ENCODE measurements around the gene INO80D.
"Not testable (repeated sequence)": the region's sequence is repeated elsewhere in the genome, so short reads cannot be mapped to it uniquely, and the experiment has no call there.

INO80D gene

GRCh38 chr2:205989271-205990071, 96.5 kb downstream of the INO80D start:
- no peak for TF ChIP-seq ZNF274 (IDR thresholded peaks at IDR 0.05; ENCODE audit: low read depth, low read length)
- no peak overlapping the region for H3K4me3 ChIP-seq (ENCODE audit: low read length)

GRCh38 chr2:205988681-205989080, 97.3 kb downstream of the INO80D start:
- not testable (repeated sequence) for H3K4me3 ChIP-seq (ENCODE audit: low read length)

DNA sequence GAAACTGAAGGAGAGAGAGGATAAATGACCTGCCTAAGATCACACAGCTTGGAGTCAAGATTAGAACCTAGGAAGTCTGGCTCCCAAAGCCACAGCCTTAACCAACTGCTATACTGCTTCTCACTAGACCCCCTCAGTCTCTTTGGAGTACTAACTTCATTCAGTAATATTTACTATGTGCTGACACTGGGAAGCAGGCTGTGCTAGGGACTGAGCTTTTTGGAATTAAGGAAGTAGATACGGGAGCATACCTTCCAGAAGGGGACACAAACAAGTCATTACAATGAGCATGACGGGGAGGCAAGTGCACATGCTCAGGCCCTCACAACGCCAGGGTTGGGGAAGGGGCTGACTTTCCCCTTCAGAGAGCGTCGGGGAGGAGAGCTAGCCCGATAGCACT, 97.7 kb downstream of the INO80D start:
- no peak for TF ChIP-seq ZNF274 (IDR thresholded peaks at IDR 0.05; ENCODE audit: low read depth, low read length)
- H3K4me3 ChIP-seq (ENCODE audit: low read length): no peak overlapping the region

GRCh38 chr2:205986334-205986733, 99.6 kb downstream of the INO80D start:
- H3K4me3 ChIP-seq (ENCODE audit: low read length): not testable (repeated sequence)

DNA sequence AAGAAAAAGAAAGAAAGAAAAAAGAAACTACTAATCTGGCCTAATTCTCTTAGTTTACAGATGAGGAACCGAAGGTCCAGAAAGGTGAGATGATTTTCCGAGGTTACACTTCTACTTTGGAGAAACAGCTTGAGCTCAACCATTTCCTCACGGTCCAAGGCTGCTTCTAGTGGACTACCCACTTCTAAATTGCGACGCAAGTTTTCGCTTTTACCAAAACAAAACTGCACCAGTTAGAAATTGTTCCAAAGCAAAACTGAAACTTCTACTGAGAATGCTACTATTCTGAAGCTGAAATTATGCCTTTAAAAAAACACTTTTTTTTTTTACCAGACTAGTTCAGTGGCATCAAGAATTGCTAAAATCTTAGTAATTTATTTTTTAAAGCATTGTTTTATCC, 101.6 kb downstream of the INO80D start:
- H3K4me3 ChIP-seq (ENCODE audit: low read length): no peak overlapping the region; the same call in 1 of the 2 replicates
- no peak for TF ChIP-seq ZNF274 (IDR thresholded peaks at IDR 0.05; ENCODE audit: low read depth, low read length)

DNA sequence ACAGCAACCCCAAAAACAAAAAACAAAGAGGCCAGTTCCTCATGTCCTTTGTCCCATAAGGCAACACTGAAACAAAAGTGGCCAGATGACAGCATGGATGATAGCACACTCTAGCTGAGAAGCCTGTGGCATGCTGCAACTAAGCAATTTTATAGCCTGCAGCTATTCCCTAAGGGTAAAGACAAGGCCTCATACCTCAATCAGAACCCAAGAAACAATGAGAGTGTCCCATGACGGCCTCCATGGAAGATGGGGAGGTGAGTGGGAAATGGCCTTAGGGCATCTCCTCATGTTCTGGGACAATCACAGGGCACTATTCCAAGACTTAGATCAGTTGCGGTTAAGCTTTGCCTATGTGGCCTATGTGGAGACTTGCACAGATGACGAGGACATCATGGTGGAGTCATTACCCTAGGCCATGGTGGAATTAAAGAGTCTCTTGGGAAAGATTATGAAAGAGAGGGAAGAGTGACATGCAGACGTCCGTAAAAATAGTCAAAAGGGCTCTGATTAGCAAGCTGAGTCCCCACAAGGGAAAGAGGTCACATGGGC, 103.1 kb downstream of the INO80D start:
- no peak overlapping the region for H3K4me3 ChIP-seq (ENCODE audit: low read length)
- no peak for TF ChIP-seq ZNF274 (IDR thresholded peaks at IDR 0.05; ENCODE audit: low read depth, low read length)

DNA sequence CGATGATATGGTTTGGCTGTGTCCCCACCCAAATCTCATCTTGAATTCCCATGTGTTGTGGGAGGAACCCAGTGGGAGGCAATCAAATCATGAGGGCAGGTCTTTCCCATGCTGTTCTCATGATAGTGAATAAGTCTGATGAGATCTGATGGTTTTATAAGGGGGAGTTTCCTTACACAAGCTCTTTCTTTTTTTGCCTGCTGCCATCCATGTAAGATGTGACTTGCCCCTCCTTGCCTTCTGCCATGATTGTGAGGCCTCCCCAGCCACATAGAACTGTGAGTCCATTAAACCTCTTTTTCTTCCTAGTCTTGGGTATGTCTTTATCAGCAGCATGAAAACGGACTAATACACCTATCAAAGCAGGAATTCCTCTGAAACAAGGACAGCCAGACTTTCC, 107.2 kb downstream of the INO80D start:
- not testable (repeated sequence) for H3K4me3 ChIP-seq (ENCODE audit: low read length)

DNA sequence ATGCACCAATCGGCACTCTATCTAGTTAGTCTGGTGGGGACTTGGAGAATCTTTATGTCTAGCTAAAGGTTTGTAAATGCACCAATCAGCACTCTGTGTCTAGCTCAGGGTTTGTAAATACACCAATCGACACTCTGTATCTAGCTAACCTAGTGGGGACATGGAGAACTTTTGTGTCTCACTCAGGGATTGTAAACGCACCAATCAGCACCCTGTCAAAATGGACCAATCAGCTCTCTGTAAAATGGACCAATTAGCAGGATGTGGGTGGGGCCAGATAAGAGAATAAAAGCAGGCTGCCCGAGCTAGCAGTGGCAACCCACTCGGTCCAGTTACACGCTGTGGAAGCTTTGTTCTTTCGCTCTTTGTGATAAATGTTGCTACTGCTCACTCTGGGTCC, 108.3 kb downstream of the INO80D start:
- not testable (repeated sequence) for H3K4me3 ChIP-seq (ENCODE audit: low read length)

GRCh38 chr2:205976934-205977659, 108.9 kb downstream of the INO80D start:
- not testable (repeated sequence) for H3K4me3 ChIP-seq (ENCODE audit: low read length)

GRCh38 chr2:205976120-205976814, 109.7 kb downstream of the INO80D start:
- H3K4me3 ChIP-seq (ENCODE audit: low read length): no peak overlapping the region
- TF ChIP-seq ZNF274 (IDR thresholded peaks at IDR 0.05; ENCODE audit: low read depth, low read length): no peak

DNA sequence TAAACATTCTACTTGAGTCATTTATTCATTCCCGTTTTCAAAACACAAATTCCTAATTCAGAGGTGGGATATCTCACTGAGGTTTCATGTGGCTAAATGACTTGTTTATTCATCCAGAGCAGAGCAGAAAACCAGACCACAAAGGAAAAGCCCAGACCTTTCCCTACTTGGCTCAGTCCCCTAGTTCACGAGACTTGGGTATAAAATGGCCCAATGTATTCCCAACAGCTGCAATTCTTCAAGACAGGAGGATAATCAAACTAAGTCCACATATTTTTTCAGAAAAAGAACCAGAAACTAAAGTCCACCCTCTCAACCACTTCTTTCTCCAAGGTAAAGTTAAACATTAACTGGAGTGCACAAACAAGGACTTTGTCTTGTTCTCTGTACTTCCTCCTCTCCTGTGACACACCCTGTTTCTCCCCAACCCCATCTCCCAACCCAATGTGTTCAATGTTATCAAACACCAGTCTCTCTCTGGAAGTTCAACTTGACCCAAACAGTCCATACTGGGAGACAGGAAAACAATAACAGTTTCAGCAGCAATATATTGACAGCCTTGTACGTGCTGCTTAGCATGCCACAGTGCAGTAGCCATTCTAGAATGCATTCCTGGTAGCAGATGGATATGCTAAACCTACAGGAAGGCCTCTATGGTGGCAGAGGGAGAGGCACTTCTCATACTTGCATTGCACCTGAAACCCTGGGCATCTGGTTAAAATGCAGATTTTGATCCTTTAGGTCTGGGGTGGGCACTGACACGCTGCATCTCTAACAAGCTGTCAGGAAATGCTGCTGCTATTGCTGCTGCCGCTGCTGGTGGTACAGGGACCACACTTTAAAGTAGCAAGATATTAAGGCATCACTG, 110.7 kb downstream of the INO80D start:
- TF ChIP-seq ZNF274 (IDR thresholded peaks at IDR 0.05; ENCODE audit: low read depth, low read length): no peak

GRCh38 chr2:205972113-205972512, 113.9 kb downstream of the INO80D start:
- TF ChIP-seq ZNF274 (IDR thresholded peaks at IDR 0.05; ENCODE audit: low read depth, low read length): no peak
- no peak overlapping the region for H3K4me3 ChIP-seq (ENCODE audit: low read length)

More for the DNA sequence above, 110.7 kb downstream of the INO80D start:
- no peak overlapping the region for H3K4me3 ChIP-seq (ENCODE audit: low read length)

GRCh38 chr2:205970348-205970747, 115.6 kb downstream of the INO80D start:
- TF ChIP-seq ZNF274 (IDR thresholded peaks at IDR 0.05; ENCODE audit: low read depth, low read length): no peak
- H3K4me3 ChIP-seq (ENCODE audit: low read length): no peak overlapping the region

GRCh38 chr2:205969584-205969983, 116.4 kb downstream of the INO80D start:
- no peak for TF ChIP-seq ZNF274 (IDR thresholded peaks at IDR 0.05; ENCODE audit: low read depth, low read length)
- H3K4me3 ChIP-seq (ENCODE audit: low read length): no peak overlapping the region
